Urothelium cell line (cell line): ENCODE measurements around the gene DNMT3A.

ENCODE experiments used
- DNase-seq: peaks from one replicate; pipeline ENCODE4 v3.0.0; 2011; ENCODE audit warnings: low spot score, mixed read lengths
- FAIRE-seq: peaks from 2 replicates; lab custom pipeline; 2011; peaks lifted over from hg19 to GRCh38; lab: Jason Lieb, UNC

The DNMT3A gene

GRCh38 chr2:25308599-25308998 lies 33.1 kb downstream of the DNMT3A start:
- DNase-seq (no peak), FAIRE-seq (no peak)

DNA sequence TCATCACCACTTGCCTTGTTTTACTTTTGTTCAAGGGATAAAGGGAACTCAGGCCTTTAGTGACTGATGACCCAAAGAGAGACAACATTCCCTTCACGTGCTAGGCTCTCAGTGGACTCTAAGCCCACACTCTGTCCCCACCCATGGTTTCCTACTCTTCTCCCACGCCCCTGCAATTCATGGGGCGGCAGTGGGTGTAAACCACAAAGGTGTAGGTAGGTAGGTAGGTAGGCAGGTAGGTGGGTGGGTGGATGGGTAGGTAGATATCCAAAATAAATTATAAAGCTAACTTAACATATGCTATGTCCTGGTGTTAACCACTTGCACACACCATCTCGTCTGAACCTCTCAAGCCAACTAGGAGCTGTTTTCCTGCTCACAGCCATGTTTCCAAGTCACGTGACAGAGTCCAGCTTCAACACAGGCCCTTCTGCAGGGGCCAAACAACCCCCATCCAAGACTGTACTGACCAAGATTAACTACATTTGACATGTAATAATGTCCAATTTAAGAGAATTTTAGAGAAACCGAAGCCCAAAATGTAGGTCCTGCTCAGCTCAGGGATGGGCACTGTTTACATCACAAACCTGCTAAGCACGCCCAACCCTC lies 33.7 kb downstream of the DNMT3A start:
- DNase-seq: no peak
- FAIRE-seq: no peak

GRCh38 chr2:25306777-25307368 lies 34.9 kb downstream of the DNMT3A start:
- no peak for DNase-seq
- no peak for FAIRE-seq

DNA sequence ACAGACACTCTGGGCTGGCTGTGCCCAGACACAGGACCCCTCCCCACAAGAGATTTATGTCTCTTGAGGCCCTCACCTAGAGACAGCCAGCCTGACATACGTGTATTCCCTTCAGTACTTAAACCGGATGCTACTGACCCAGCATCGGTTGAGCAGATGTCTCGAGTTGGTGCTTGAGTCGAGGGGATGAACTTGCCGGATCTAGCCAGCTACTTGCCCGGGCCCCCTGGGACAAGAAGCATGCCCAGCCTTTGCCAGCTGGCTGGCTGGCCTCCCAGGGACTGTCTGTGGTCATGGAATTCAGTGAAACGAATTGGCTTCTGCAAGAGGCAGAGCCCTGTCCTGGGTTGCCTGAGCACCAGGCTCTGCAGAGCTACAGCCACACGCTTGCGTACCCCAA lies 36.0 kb downstream of the DNMT3A start:
- DNase-seq (no peak), FAIRE-seq (no peak)

DNA sequence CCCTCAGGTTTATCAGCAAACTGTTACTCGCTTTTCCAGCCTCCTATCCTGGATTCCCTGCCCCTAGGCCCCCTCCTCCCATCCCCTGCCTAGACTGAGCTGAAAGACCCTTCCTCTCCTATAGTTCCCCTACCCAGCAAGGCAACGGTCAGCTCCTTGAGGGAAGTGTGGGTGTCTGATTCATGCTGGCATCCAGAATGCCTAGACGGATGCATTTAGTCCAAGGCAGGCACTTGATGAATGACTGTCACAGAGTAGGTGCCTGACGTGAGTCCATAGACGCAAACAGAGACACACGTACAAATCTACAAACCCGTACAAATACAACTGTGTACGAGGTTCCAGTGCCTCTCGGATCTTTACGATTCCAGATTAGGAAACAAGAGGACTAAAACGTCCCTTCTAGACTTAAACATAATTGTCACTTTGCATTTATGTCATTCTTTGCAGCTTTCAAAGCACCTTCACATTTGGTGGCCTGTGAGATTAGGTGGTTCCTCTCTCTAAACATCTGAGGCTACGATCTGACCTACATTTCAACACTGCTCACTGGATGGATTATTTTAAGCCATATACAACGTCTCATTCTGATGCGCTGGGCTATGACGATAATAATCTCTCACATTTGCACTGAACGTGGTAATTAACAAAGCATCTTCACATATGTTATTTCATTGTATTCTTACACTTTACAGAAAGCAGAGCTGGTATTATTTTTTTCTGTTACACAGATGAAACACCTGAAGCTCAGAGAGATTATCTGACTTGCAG lies 36.7 kb downstream of the DNMT3A start:
- FAIRE-seq (peak; percentile 71), DNase-seq (no peak)

DNA sequence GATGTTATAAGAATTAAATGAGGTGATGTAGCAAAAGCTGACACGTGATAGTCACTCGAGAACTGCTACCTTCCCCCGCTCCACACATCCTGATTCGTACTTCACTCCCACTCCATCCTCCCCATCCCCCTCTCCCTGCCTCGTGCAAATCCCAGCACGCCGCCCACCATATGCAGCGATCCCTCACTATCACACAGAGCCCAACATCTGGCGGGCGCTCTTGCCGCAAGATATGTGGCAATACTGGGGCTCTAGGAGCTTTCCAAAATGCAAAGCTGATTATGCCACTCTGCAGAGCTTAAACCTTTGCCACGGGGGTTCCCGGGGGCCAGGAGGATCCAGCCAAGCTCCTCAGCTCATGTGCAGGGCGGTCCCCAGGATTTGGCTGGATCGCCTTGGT lies 37.4 kb downstream of the DNMT3A start:
- DNase-seq (no peak), FAIRE-seq (no peak)

DNA sequence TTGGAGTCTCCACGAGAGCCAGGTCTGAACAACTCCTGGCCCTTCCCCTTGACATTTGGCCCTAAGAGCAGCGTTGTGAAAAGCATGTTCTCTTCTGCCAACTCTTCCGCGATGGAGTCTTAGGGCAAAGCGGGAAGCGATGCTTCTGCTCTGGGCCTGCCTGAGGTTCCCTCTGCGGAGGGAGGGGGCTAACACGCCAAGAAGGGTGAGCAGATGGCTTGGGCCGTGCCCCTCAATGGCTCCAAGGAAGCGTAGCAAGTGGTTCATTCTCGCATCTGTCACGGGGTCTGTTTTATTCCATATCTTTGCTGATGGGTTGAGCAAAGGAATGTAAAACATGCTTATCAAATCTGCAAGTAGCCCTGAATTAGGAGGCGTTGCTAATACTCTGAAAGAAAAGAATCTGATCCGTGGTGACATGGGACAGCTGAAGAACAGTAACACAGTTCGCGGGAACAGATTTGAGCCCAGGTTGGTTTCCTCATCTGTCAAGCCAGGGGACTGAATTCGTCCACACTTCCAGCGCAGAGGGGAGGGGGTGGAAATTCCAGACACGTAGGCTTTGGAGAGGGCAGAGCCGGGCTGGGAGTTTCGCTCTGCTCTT lies 38.0 kb downstream of the DNMT3A start:
- FAIRE-seq (no peak), DNase-seq (no peak)

GRCh38 chr2:25302758-25303375 lies 38.9 kb downstream of the DNMT3A start:
- FAIRE-seq (no peak), DNase-seq (no peak)

- DNase-seq (peak; percentile 87), FAIRE-seq (peak; percentile 59)
Measured at GRCh38 chr2:25301453-25302352, 40.0 kb downstream of the DNMT3A start.

DNA sequence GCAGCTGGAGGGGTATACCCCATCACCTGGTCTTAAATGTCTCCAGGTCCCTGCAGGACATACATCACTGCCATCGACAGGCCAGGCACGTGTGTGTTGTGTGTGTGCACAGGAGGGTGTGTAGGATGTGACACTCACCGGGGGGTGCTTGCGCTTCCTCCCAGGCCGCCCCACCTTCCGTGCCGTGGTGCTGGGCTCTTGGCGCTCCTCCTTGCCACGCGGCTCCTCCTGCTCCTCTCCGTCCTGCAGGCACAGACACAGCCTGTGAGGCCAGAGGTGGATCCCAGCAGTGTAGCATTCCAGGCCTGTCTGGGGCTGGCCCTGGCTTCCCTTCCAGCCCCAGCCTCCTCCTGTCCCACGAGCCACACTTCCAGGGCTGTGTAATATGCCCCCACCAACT lies 41.7 kb downstream of the DNMT3A start:
- FAIRE-seq (no peak), DNase-seq (no peak)

GRCh38 chr2:25298776-25299431 lies 42.8 kb downstream of the DNMT3A start:
- no peak for DNase-seq
- no peak for FAIRE-seq

DNA sequence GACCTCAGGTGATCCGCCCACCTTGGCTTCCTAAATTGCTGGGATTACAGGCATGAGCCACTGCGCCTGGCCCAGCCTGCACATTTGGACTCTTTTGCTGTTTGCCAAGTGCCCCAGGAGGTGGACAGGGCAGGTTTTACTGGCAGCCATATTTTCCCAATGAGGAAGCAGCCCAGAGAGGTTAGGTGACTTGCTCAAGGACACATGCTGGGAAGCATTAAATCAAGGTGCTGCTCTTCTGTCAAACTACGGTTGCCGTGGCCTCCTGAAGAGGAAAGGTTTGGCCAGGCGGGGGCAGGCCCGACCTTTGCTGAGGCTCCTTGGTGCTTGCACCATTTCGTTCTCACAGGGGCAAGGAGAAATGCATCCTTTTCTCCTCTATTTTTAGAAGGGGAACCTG lies 44.0 kb downstream of the DNMT3A start:
- FAIRE-seq (no peak), DNase-seq (no peak)

DNA sequence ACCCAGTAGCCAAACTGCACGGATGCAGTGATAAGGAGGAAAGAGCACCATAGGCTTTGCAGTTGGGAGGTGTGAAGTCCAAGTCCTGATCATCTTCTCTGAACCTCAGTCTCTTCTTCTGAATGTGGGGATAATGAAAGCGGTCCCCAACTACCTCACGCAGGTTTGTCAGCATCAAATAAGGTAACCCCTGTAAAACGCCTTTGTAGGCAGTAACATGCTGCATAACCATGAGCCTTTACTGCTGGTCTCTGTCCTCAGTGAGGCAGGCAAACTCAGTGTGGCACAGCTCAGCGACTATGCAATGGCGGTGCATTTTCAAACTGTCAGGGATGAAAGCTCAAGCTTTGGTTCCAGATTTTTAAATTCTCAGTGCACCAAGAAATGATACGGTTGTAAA lies 46.1 kb downstream of the DNMT3A start:
- FAIRE-seq (peak; percentile 20), DNase-seq (no peak)

GRCh38 chr2:25294573-25295462 lies 46.9 kb downstream of the DNMT3A start:
- DNase-seq: peak; percentile 86

GRCh38 chr2:25293958-25294562 lies 47.7 kb downstream of the DNMT3A start:
- DNase-seq (no peak), FAIRE-seq (peak; percentile 37)

More at GRCh38 chr2:25294573-25295462, 46.9 kb downstream of the DNMT3A start:
- FAIRE-seq: peak; percentile 86

- FAIRE-seq (no peak), DNase-seq (no peak)
Measured at GRCh38 chr2:25293145-25293544, 48.6 kb downstream of the DNMT3A start.

DNA sequence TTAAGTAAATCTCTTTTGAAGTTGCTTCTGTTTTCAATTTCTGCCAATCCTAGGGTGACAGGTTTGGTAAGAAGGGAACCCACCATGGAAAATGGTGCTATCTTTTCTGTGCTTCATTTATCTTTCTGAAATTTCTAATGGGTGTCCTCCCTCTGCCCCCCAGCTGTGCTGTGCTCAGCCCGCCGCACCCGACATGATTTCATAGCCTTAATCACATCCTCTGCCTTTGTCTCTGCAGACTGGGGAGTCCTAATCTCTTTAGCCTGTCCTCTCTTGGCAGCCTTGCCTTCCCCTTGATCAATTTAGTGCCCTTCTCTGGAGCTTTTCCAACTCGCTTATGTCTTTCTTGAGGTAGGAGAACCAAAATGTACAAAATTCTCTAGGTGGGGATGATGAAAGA lies 49.3 kb downstream of the DNMT3A start:
- FAIRE-seq (no peak), DNase-seq (no peak)

DNA sequence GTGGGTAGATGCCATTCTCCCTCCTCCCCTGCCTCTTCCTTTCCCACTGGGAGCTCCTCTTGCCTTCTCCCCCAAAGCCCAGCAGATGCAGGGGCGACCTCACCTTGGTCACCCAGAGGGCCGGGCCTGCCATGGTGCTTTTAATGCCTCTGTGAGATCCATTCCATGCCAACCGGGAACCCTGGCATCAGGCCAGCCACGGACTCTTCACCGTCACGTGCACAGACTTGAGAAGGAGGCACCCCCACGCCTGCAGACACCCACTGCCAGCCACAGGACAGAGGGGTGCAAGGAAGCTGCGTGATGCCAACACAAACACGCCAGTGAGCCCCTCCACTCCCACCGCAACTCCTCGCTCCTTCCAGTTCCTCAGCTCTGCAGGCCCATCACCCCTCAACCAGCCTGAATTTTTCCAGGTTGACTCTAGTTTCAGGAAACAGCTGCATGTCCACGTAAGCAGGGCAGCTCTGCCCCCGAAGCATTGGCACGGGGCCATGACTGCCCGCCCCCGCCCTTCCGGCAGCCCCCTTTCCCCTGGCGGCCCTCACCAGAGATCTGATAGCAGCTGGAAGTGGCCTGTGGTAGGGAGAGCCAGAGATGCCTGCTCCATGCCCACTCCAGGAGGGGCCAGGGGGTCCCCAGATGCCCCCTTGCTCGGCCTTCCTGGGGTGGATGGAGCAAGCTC lies 50.8 kb downstream of the DNMT3A start:
- FAIRE-seq (peak; percentile 5), DNase-seq (peak; percentile 48)
